Breast epithelium (tissue), 4 donors: ENCODE results near the gene KCNQ5. TPM values are rescaled to one million over a fixed set of nuclear protein-coding genes. Genes with fewer than 3 reads are reported as not detected.

ENCODE experiments used
- DNase-seq, 2 donors: peaks; one replicate each; pipeline ENCODE4 v3.0.0-alpha.2; 2019; ENCODE audit warnings: low spot score in 2 of 2
- H3K27ac ChIP-seq, 2 donors: fragments of 200-600 bp; sonication (generic) in 1 of 2; one replicate each; pipeline ENCODE4 v1.5.1; 2016 to 2019; ENCODE audit warnings: mild to moderate bottlenecking in 1 of 2
- H3K27me3 ChIP-seq, 2 donors: fragments of 200-600 bp; sonication (generic) in 1 of 2; one replicate each; pipeline versions ENCODE4 v1.5.1 to v1.6.0; 2017 to 2019; ENCODE audit warnings: control low read depth in 1 of 2, mild to moderate bottlenecking in 1 of 2
- H3K36me3 ChIP-seq: fragments of 200-600 bp; one replicate; pipeline ENCODE4 v1.5.1; 2019
- H3K4me1 ChIP-seq, 2 donors: fragments of 200-600 bp; sonication (generic); one replicate each; pipeline ENCODE4 v1.5.1; 2016 to 2019; ENCODE audit warnings: control low read depth in 1 of 2
- H3K4me3 ChIP-seq, 3 donors: fragments of 200-600 bp; sonication (generic); 1 replicate in 2 of 3; 2 replicates in 1 of 3; pipeline ENCODE4 v1.5.1; 2016 to 2019; ENCODE audit warnings: mild to moderate bottlenecking in 3 of 3, moderate library complexity in 2 of 3
- H3K9me3 ChIP-seq, 2 donors: fragments of 200-600 bp; sonication (generic) in 1 of 2; one replicate each; pipeline ENCODE4 v1.5.1; 2016 to 2019; ENCODE audit warnings: control low read depth in 1 of 2
- CTCF ChIP-seq, 3 donors: fragments of 450-650 bp; IDR thresholded peaks; one replicate each; pipeline ENCODE4 v1.5.1; 2016 to 2017; ENCODE audit warnings: antibody characterized with exemption in 3 of 3, mild to moderate bottlenecking in 3 of 3, moderate library complexity in 3 of 3
- POLR2A ChIP-seq: fragments of 450-650 bp; IDR thresholded peaks from one replicate; pipeline ENCODE4 v1.6.1; 2016; ENCODE audit warnings: antibody characterized with exemption, mild to moderate bottlenecking, moderate library complexity
- POLR2AphosphoS5 ChIP-seq, 3 donors: sonication (generic); formaldehyde crosslinking; IDR thresholded peaks; one replicate each; pipeline ENCODE4 v1.6.1; 2017; ENCODE audit warnings: antibody characterized with exemption in 3 of 3
- intact Hi-C: fragments of 100-400 bp; cut with DNase I; formaldehyde crosslinking; loops from one replicate; pipeline ENCODE4 v1.15.1; 2023; ENCODE audit warnings: low total_unique reads
- total RNA-seq, 3 donors: library from RNA; depleted of rRNA; stranded (reverse); fragments of >200 nt; gene quantifications; one replicate each; pipeline ENCODE4 v1.1.0, GENCODE V29; 2016

Gene KCNQ5
- total RNA-seq, 3 donors from 2014 or later: 0.16 to 1.0 (median 0.33) TPM

GRCh38 chr6:73131706-73132105 is 509.8 kb downstream of the KCNQ5 start:
- no peak for TF ChIP-seq POLR2A
- TF ChIP-seq POLR2AphosphoS5 (IDR thresholded peaks at IDR 0.05): no peak
- no peak for TF ChIP-seq CTCF (IDR thresholded peaks at IDR 0.05)
- H3K27ac ChIP-seq: no peak overlapping the region
- no peaks in the 10 kb centered on the region for H3K4me1 ChIP-seq
- H3K4me3 ChIP-seq: no peak overlapping the region
- H3K9me3 ChIP-seq: no peaks in the 10 kb centered on the region
- no peak for DNase-seq
- intact Hi-C loops: no loop called here
- H3K36me3 ChIP-seq: no peaks in the 10 kb centered on the region
- H3K27me3 ChIP-seq: no peaks in the 10 kb centered on the region

GRCh38 chr6:73134588-73134987 is 512.7 kb downstream of the KCNQ5 start:
- Histone ChIP-seq H3K27me3 (no peaks in the 10 kb centered on the region), H3K9me3 (no peaks in the 10 kb centered on the region), H3K4me3 (no peak overlapping the region), H3K36me3 (no peaks in the 10 kb centered on the region), H3K27ac (no peak overlapping the region), H3K4me1 (no peaks in the 10 kb centered on the region)
- intact Hi-C loops: no loop called here
- DNase-seq: no peak
- TF ChIP-seq CTCF (IDR thresholded peaks at IDR 0.05) (no peak), POLR2A (no peak), POLR2AphosphoS5 (IDR thresholded peaks at IDR 0.05) (no peak)

- no peak for TF ChIP-seq POLR2AphosphoS5 (IDR thresholded peaks at IDR 0.05)
- no peak for TF ChIP-seq POLR2A
- no peak for TF ChIP-seq CTCF (IDR thresholded peaks at IDR 0.05)
- H3K4me3 ChIP-seq: no peak overlapping the region
- no peaks in the 10 kb centered on the region for H3K4me1 ChIP-seq
- DNase-seq: no peak
- intact Hi-C loops: no loop called here
- no peaks in the 10 kb centered on the region for H3K36me3 ChIP-seq
- H3K27ac ChIP-seq: no peak overlapping the region
- H3K27me3 ChIP-seq: no peaks in the 10 kb centered on the region
- H3K9me3 ChIP-seq: no peaks in the 10 kb centered on the region
These were observed 518.0 kb downstream of the KCNQ5 start for GRCh38 chr6:73139681-73140383.

- intact Hi-C loops: no loop called here
- DNase-seq: no peak
- H3K9me3 ChIP-seq: no peaks in the 10 kb centered on the region
- H3K27ac ChIP-seq: no peak overlapping the region
- H3K4me3 ChIP-seq: no peak overlapping the region
- H3K4me1 ChIP-seq: no peaks in the 10 kb centered on the region
- TF ChIP-seq POLR2A (no peak), POLR2AphosphoS5 (IDR thresholded peaks at IDR 0.05) (no peak), CTCF (IDR thresholded peaks at IDR 0.05) (no peak)
- H3K27me3 ChIP-seq: no peaks in the 10 kb centered on the region
- H3K36me3 ChIP-seq: no peaks in the 10 kb centered on the region
These were observed 521.7 kb downstream of the KCNQ5 start for GRCh38 chr6:73143551-73143950.

GRCh38 chr6:73144516-73144915 is 522.7 kb downstream of the KCNQ5 start:
- intact Hi-C loops: no loop called here
- H3K4me3 ChIP-seq: no peak overlapping the region
- H3K27me3 ChIP-seq: no peaks in the 10 kb centered on the region
- no peak for DNase-seq
- H3K9me3 ChIP-seq: no peaks in the 10 kb centered on the region
- H3K4me1 ChIP-seq: no peaks in the 10 kb centered on the region
- TF ChIP-seq CTCF (IDR thresholded peaks at IDR 0.05): no peak
- TF ChIP-seq POLR2AphosphoS5 (IDR thresholded peaks at IDR 0.05): no peak
- no peak for TF ChIP-seq POLR2A
- H3K27ac ChIP-seq: no peak overlapping the region
- H3K36me3 ChIP-seq: no peaks in the 10 kb centered on the region
